Stimulated activated CD8-positive, alpha-beta memory T cell treated with anti-CD3 and anti-CD28 coated beads, Interleukin-2, amount 100 ng/mL, for 1 hour (primary cell): ENCODE results near the gene KCNQ5.
A peak's percentile ranks its signal among the peaks of the same experiment; 100 is the strongest.

Experiments
- DNase-seq, 2 donors: peaks; one replicate each; pipeline ENCODE4 v3.0.0-alpha.2; 2020; ENCODE audit warnings: low read depth in 2 of 2

The KCNQ5 gene

GRCh38 chr6:73108949-73109348, 487.1 kb downstream of the KCNQ5 start:
- no peak for DNase-seq

GRCh38 chr6:73109659-73110058, 487.8 kb downstream of the KCNQ5 start:
- no peak for DNase-seq

- no peak for DNase-seq
Observed at GRCh38 chr6:73116330-73116729, 494.5 kb downstream of the KCNQ5 start.

- DNase-seq = no peak
Observed at GRCh38 chr6:73121421-73121993, 499.6 kb downstream of the KCNQ5 start.

- no peak for DNase-seq
Observed at GRCh38 chr6:73123632-73124329, 501.9 kb downstream of the KCNQ5 start.

GRCh38 chr6:73129653-73130443, 508.0 kb downstream of the KCNQ5 start:
- peak; percentile 58 to 59 for DNase-seq

GRCh38 chr6:73131706-73132105, 509.8 kb downstream of the KCNQ5 start:
- DNase-seq = no peak

- no peak for DNase-seq
Observed at GRCh38 chr6:73134588-73134987, 512.7 kb downstream of the KCNQ5 start.

- DNase-seq = no peak
Observed at GRCh38 chr6:73139681-73140383, 518.0 kb downstream of the KCNQ5 start.

- no peak for DNase-seq
Observed at GRCh38 chr6:73143551-73143950, 521.7 kb downstream of the KCNQ5 start.

GRCh38 chr6:73144516-73144915, 522.7 kb downstream of the KCNQ5 start:
- DNase-seq = no peak

GRCh38 chr6:73145690-73146089, 523.8 kb downstream of the KCNQ5 start:
- no peak for DNase-seq

GRCh38 chr6:73151732-73152131, 529.9 kb downstream of the KCNQ5 start:
- DNase-seq = no peak

GRCh38 chr6:73152556-73152955, 530.7 kb downstream of the KCNQ5 start:
- DNase-seq = no peak

GRCh38 chr6:73152966-73153757, 531.3 kb downstream of the KCNQ5 start:
- DNase-seq = no peak

GRCh38 chr6:73156793-73157767, 535.2 kb downstream of the KCNQ5 start:
- no peak for DNase-seq

GRCh38 chr6:73157870-73158269, 536.0 kb downstream of the KCNQ5 start:
- DNase-seq = no peak

- DNase-seq = no peak
Observed at GRCh38 chr6:73169111-73169510, 547.2 kb downstream of the KCNQ5 start.

- no peak for DNase-seq
Observed at GRCh38 chr6:73169633-73170032, 547.8 kb downstream of the KCNQ5 start.

GRCh38 chr6:73174646-73175045, 552.8 kb downstream of the KCNQ5 start:
- DNase-seq = no peak
